GM21367 (cell line): ENCODE measurements around the gene TFDP1.
"Not testable (repeated sequence)": the region's sequence is repeated elsewhere in the genome, so short reads cannot be mapped to it uniquely, and the experiment has no call there.

ENCODE experiments used
- ATAC-seq: cut with Tn5 transposase; IDR thresholded peaks from one replicate; pipeline ENCODE4 v1.9.1; 2021; ENCODE audit not compliant: unreplicated experiment

TFDP1 gene

GRCh38 chr13:113548778-113549621 is 35.6 kb upstream of the TFDP1 start:
- no peak for ATAC-seq

DNA sequence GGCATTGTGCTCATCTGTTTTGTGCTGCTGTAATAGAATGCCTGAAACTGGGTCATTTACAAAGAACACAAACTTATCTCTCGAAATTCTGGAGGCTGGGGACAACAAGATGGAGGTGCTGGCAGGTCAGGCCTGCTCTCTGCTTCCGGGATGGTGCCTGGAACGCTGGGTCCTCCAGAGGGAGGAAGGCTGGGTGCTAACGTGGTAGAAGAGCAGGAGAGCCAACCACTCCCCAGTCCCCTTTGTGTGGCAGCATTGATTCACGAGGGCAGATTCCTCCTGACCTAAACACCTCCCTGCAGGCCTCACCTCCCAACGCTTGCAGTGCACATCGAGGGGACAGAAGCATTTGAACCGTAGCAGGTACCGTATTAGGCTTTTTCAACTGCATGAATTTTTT is 34.1 kb upstream of the TFDP1 start:
- ATAC-seq, result no peak

GRCh38 chr13:113551081-113552000 is 33.2 kb upstream of the TFDP1 start:
- ATAC-seq, result no peak

GRCh38 chr13:113552079-113552478 is 32.5 kb upstream of the TFDP1 start:
- ATAC-seq, result no peak

- no peak for ATAC-seq
These were observed 31.6 kb upstream of the TFDP1 start for GRCh38 chr13:113552786-113553434.

GRCh38 chr13:113553511-113554332 is 30.8 kb upstream of the TFDP1 start:
- no peak for ATAC-seq

- ATAC-seq, result no peak
These were observed 30.2 kb upstream of the TFDP1 start for GRCh38 chr13:113554333-113554700.

- no peak for ATAC-seq
These were observed 29.4 kb upstream of the TFDP1 start for GRCh38 chr13:113555141-113555540.

DNA sequence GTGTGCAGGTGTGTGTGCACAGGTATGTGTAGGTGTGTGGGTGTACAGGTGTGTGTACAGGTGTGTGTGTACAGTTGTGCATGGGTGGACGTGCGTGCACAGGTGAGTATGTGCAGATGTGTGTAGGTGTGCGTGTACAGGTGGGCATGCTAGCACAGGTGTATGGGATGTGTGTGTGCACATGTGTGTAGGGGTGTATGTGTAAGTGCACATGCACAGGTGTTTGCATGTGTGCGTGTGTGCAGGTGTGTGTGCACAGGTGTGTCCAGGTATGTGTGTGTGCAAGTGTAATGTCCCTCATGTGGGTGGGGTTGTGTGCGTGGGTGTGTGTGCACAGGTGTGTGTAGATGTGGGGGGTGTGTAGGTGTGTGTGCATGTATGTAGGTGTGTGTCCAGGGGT is 27.5 kb upstream of the TFDP1 start:
- no peak for ATAC-seq

DNA sequence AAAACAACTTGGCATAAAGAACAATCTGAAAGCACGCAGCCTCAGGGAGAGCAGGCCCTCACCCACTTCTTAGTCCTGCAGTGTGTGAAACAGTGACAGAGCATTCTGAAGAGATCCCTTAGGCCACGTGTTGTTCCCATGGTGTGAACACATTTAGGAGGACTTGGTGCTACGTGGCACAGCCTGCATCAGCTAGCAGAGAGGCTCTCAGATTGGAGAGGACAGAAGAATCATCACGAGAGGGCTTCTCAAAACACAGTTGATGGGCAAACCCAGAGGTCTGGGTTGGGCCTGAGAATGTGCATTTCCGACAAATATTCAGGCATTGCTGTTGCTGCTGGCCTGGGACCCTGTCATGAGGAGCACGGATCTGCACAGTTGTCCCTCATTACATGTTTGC is 26.1 kb upstream of the TFDP1 start:
- no peak for ATAC-seq

- ATAC-seq, result no peak
These were observed 25.5 kb upstream of the TFDP1 start for GRCh38 chr13:113559061-113559460.

- ATAC-seq, result no peak
These were observed 24.5 kb upstream of the TFDP1 start for GRCh38 chr13:113559901-113560644.

GRCh38 chr13:113560645-113561416 is 23.7 kb upstream of the TFDP1 start:
- ATAC-seq, result no peak

DNA sequence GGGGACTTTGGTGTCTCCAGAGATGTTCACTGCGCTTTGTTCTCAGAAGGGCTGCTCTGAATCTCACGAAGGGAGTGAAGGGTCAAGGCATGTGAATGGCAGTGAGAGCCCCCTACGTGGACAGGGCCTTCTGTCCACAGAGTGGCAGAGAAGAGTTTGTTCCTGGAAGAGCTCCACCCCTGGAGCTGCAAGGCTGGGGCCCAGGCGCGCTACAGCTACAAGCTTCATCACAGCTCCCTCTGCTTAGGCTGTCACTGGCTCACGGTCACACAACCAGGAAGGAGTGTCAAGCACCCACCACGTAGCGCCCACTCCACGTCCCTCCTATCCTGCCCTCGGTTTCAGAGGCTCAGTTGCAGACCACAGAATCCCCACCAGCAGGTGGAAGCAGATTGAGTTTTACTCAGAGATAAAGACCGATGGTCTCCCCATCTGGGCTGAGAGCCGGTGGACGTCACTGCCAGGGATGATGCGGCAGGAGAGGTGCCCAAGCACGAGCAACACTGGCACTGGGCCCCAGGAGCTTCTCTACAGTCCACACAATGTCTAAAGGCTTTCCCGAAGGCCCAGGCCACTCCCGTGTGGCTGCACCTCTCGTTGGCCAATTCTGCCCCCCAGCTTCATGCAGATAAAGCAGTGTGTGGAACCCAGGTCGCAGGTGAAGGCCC is 23.0 kb upstream of the TFDP1 start:
- ATAC-seq, result no peak

DNA sequence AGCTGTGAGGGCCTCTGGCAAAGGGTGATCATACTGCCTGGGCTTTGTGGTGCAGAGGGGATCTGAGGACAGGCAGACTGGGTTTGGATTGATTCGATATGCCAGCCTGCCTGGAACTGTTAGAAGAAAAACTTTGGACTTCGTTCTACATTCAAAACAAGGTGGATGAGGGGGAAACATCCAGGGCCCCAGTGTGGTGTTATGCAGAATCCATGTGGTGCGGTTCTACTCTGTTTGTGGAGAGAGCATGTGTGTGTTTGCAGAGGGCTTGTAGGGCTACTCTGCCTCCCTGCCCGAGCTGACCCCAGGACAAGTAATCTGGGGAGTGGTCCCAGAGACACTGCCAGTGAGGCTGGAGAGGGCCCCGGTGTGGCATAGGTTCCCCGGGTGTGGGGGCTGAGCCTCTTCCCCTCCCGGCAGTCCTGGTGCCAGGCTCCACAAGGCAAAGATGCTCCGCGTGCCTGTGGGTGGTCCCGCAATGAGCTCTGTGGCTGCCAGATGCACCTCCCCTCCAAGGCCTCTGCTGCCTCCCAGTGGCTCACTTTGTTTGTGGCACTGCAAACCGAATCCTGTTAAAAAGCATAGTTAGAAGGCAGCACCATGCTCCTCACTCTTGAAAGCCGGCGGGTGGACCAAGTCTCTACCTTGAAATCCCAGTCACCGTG is 22.3 kb upstream of the TFDP1 start:
- ATAC-seq, result no peak

DNA sequence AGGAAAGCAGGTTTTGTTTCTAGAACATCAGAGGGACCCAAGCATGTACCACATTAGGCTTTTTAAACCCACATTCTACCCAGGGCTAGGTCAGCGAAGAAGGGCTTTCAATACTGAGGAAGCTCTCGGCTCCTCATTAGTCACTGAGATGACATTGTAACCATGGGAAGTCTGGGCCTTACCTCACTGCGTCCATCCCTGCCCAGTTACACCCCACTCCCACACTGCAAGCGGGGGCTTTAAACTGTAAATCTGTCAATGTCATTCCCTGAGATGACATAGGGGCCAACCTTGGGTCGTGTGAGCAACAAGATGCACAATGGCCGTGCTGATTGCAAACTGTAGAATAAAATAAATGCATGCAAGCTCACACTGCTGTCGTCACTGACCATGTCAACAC is 21.7 kb upstream of the TFDP1 start:
- ATAC-seq, result no peak

GRCh38 chr13:113563511-113563910 is 21.0 kb upstream of the TFDP1 start:
- not testable (repeated sequence) for ATAC-seq

DNA sequence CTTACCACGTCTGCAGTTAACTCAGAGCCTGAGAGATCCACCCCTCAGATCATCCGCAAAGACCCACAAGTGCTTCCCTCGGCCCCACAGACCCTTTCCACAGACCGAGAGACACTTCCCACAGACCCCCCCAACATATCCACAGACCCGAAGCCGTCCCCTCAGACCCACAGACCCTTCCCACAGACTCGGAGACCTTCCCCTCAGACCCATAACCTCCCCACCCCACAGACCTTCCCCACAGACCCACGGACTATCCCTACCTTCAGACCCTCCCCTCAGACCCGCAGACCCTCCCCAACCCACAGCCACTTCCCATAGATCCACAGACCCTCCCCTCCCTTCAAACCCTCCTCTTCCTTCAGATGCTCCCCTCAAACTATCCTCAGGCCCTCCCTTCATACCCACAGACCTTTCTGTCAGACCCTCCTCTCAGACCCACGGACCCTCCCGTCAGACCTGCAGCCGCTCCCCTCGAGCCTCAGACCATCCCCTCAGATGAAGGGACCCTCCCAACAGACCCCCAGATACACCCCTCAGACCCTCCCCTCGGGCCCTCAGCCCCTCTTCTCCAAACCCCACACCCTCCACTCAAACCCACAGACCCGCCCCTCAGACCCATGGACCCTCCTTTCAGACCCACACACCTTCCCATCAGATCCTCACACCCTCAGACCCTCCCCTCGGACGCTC is 20.1 kb upstream of the TFDP1 start:
- no peak for ATAC-seq
